GM10847 (cell line): ENCODE results near the gene TTLL4.
A peak's percentile ranks its signal among the peaks of the same experiment; 100 is the strongest.

Experiments
- POLR2A ChIP-seq: IDR thresholded peaks from 2 replicates; pipeline ENCODE4 v1.6.1; 2011; ENCODE audit not compliant: insufficient read length; ENCODE audit errors: extremely low read depth

The TTLL4 gene

GRCh38 chr2:218710687-218711549 lies at the start of gene TTLL4:
Gene TTLL4, plus strand, starts transcription at chr2:218710835. Its CDS starts 26,842 bp downstream, at chr2:218737677.
- TF ChIP-seq POLR2A, result peak; percentile 47

DNA sequence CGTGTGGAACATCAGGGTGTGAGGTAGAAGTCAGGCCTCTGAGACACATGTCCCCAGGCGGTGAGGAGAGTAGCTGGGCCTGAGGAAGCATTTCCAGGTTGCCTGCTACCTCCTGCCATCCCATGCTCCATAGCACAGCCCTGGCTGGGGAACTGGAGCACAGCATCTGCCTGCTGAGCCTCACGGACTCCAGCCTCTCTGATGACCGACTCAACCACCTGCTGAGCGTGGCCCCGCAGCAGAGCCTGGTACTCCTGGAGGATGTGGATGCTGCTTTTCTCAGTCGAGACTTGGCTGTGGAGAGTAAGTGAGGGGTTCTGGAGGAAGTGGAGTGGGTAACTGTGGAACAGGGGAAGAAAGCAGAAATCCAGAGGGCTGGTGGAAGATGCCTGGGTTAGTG lies 48.3 kb upstream of the TTLL4 start:
- no peak for TF ChIP-seq POLR2A

GRCh38 chr2:218662827-218663226 lies 47.8 kb upstream of the TTLL4 start:
- TF ChIP-seq POLR2A, result no peak

DNA sequence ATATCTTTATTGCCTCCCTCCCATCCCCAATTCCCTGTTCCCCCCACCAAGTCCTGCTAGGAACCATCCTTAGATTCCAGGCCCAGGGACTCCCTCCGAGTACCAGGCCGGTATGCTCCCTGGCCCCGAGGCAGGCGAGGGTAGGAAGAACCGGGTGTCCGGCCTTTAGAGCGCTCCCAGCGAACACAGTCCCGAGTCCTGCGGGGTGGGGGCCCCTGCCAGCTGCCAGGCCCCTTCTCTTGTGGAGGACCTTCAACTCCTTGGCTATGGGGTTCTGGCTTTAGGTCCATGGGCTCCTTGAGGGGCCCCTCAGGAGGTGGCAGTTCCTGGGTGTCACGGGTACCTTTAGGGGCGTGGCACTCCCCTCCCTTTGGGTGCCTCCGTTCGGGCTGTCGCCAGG lies 46.7 kb upstream of the TTLL4 start:
- TF ChIP-seq POLR2A, result no peak

DNA sequence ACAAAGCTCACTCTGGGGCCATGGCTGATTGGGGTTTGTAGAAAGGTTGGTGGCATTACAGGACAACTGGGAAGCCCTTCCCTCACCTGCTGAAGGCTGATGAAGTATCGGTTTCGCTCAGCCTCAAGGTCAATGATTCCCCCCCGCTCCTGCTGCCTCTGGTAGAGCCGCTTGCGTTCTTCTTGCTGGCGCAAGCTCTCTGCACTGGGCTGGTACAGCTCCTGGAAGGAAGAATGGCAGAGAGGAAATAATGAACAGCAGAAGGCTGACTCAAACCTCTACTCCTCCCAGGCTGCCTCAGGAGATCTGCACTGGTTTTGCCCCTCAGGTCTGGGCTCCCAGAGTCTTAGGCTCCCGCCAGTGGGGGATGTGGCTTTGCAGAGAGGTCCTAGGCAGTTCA lies 46.0 kb upstream of the TTLL4 start:
- TF ChIP-seq POLR2A, result no peak

DNA sequence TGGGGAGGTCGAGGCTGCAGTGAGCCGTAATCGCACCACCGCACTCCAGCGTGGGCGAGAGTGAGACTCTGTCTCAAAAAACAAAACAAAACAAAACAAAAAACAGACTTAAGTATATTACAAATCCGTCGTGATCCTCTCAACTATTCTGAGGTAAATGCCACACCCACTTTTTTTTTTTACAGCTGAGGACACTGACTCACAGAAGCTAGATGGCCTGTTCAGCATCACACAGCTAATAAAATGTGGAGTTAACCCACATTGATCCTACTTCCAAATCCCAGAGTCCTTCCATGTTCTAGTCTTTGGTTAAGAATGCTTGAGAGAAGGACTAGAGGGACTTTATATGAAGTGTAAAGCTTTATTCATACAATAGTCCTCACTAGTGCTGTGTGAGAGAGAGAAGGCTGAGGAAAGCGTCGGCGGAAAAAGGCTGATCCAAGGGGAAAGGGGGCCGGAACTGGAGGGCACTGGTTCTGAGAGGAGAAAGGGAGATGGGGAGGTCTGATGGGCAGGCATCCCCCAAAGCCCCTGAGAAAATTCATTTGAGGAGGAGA lies 39.5 kb upstream of the TTLL4 start:
- TF ChIP-seq POLR2A, result no peak

DNA sequence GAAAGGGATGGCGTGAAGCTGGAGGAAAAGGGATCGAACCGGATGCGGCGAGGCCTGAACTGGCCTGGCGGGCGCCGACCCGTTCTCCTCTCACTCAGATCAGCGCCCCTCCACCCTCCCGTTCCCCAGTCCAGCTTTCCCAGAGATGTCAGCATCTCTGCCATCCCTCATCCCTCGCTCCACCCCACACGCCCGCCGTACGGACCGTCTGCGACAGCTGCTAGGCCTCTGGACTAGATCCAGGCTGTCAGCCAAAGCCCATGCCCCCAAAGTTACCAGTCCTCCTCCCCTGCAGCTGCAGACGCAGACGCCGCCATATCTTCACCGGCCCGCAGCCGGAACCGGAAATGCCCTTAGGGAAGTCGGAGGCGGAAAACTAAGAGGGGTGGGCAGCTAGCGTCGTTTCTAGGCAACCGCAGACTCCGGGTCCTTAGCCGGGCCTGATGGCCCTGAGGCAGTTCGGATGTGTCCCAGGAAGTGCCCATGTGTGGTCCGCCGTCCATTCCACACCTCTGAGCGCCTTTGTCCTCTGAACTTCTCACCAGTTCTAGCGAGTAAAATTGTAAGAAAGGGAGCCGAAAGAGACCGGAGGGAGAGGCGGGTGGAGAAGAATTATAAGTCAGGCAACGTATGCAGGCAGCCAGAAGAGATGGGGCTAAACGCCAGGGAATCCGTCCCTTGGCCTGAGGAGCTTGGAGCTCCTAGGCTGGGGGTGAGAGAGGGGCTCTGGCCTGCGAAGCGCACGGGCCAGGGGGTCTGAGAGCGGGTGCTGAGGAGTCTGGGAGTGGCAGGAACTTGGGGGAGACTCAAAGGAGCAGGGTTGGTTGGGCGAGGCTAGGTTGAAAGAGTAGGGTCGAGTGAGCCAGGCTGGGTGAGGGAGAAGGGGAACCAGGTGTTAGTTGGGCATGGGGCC lies 38.7 kb upstream of the TTLL4 start, which contains the start of the genes RNF25 and STK36:
Gene RNF25, minus strand, starts transcription at position 349 of the 913 bp plus-strand sequence. Its CDS starts 32 bp downstream, at position 317.
Gene STK36, plus strand, starts transcription at position 433 of the 913 bp plus-strand sequence. CDS start 744 bp downstream, outside the sequence.
- peak; percentile 86 for TF ChIP-seq POLR2A

DNA sequence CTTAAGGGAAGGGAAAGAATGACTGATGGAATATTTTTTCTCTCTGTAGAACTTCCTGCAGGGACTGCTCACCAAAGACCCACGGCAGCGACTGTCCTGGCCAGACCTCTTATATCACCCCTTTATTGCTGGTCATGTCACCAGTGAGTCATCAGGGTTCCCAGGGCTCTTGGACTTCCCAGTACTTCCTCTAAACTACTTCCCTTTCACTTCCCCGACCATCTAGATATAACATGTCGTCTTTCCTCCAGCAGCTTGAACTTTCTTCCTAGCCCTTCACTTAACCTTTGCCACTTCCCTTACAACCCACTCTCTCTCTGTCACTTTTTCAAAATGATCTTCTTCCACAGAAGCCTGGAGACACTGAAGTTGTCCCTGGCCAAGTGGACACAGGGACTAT lies 31.5 kb upstream of the TTLL4 start:
- TF ChIP-seq POLR2A, result no peak

DNA sequence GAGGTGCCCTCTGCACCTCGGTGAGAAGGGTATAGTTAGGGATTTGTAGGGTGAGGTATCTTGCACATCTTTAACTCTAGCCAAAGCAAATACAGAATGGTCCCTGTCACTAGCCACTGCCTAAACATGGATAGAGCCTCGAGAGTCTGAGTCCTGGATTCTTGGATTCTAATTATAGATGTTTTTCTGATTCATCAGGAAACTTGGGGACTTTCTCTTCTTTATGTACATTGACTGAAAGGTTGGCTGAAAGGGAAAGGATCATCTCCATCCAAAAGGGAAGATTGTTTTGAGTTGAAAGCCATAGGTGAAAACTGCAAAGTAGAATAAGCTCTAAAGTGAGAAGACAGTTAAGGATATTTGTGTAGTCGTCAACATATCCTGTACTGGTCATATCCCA lies 30.6 kb upstream of the TTLL4 start:
- no peak for TF ChIP-seq POLR2A

GRCh38 chr2:218691234-218691633 lies 19.4 kb upstream of the TTLL4 start:
- no peak for TF ChIP-seq POLR2A

- TF ChIP-seq POLR2A, result no peak
Observed at GRCh38 chr2:218694405-218695145, 16.1 kb upstream of the TTLL4 start.

- TF ChIP-seq POLR2A, result no peak
Observed at GRCh38 chr2:218698885-218699284, 11.8 kb upstream of the TTLL4 start.

GRCh38 chr2:218701806-218702205 lies 8.8 kb upstream of the TTLL4 start:
- no peak for TF ChIP-seq POLR2A

- no peak for TF ChIP-seq POLR2A
Observed at GRCh38 chr2:218703341-218703740, 7.3 kb upstream of the TTLL4 start.

GRCh38 chr2:218708086-218708485 lies 2.5 kb upstream of the TTLL4 start:
- no peak for TF ChIP-seq POLR2A

GRCh38 chr2:218709908-218710307 lies 727 bp upstream of the TTLL4 start:
- TF ChIP-seq POLR2A, result no peak
